Smooth muscle cell (in vitro differentiated cells): Measurements from ENCODE around the gene FAM240A. TPM values are rescaled to one million over a fixed set of nuclear protein-coding genes. Genes with fewer than 3 reads are reported as not detected.

Source experiments
- DNase-seq: peaks from one replicate; lab custom pipeline; 2025; ENCODE audit not compliant: unreplicated experiment; lab: John Stamatoyannopoulos, UW
- H2AFZ ChIP-seq: fragments of 200-600 bp; sonication (generic); 2 replicates; pipeline ENCODE4 v1.6.0; 2016; ENCODE audit warnings: antibody characterized with exemption, low read depth, mild to moderate bottlenecking
- H3F3A ChIP-seq: fragments of 200-600 bp; sonication (generic); 2 replicates; pipeline ENCODE4 v1.6.0; 2017; ENCODE audit warnings: antibody characterized with exemption, low read depth
- H3K27ac ChIP-seq: fragments of 200-600 bp; sonication (generic); 2 replicates; pipeline ENCODE4 v1.5.1; 2016; ENCODE audit warnings: low read depth, mild to moderate bottlenecking
- H3K27me3 ChIP-seq: fragments of 200-600 bp; sonication (generic); 2 replicates; pipeline ENCODE4 v1.6.1; 2016; ENCODE audit warnings: low read depth, mild to moderate bottlenecking
- H3K36me3 ChIP-seq: fragments of 200-600 bp; sonication (generic); 2 replicates; pipeline ENCODE4 v1.5.1; 2016; ENCODE audit warnings: low read depth
- H3K4me1 ChIP-seq: fragments of 200-600 bp; sonication (generic); 2 replicates; pipeline ENCODE4 v1.5.1; 2016; ENCODE audit warnings: low read depth
- H3K4me2 ChIP-seq: fragments of 200-600 bp; sonication (generic); 2 replicates; pipeline ENCODE4 v1.6.0; 2016; ENCODE audit warnings: mild to moderate bottlenecking
- H3K4me3 ChIP-seq: fragments of 200-600 bp; sonication (generic); 2 replicates; pipeline ENCODE4 v1.5.1; 2016; ENCODE audit warnings: mild to moderate bottlenecking
- H3K79me2 ChIP-seq: fragments of 200-600 bp; sonication (generic); 2 replicates; pipeline ENCODE4 v1.6.0; 2016; ENCODE audit warnings: low read depth, mild to moderate bottlenecking
- H3K9ac ChIP-seq: fragments of 200-600 bp; sonication (generic); 2 replicates; pipeline ENCODE4 v1.6.0; 2016; ENCODE audit warnings: low read depth
- H3K9me3 ChIP-seq: fragments of 200-600 bp; sonication (generic); replicated peaks from 2 replicates; pipeline ENCODE4 v1.5.1; 2016; ENCODE audit warnings: low read depth
- H4K20me1 ChIP-seq: fragments of 200-600 bp; sonication (generic); 2 replicates; pipeline ENCODE4 v1.6.0; 2016; ENCODE audit warnings: low read depth
- WGBS: methylation state at CpG from one replicate; pipeline ENCODE4 v1.1.7; 2016; ENCODE audit warnings: low lambda C conversion rate; 5-methylcytosine and 5-hydroxymethylcytosine counted together
- polyA plus RNA-seq: library from polyadenylated mRNA; unstranded; fragments of >200 nt; fragmentation: Nextera tagmentation; extraction: Ambion mirVana; gene quantifications from 2 replicates; pipeline ENCODE4 v1.2.1, GENCODE V29; 2016
- total RNA-seq: library from RNA; depleted of rRNA; stranded (reverse); fragments of >200 nt; gene quantifications from 2 replicates; pipeline ENCODE4 v1.2.3, GENCODE V29; 2014
- TF ChIP-seq, protein P1 (sequence below): fragments of 200-600 bp; sonication (generic); IDR thresholded peaks from 2 replicates; pipeline ENCODE4 v1.5.1; 2017; ENCODE audit warnings: borderline replicate concordance, mild to moderate bottlenecking, antibody characterized with exemption; ENCODE audit not compliant: insufficient read depth, poor library complexity, severe bottlenecking

The FAM240A gene
- total and polyA plus RNA-seq, 2 experiments from 2014 or later = not detected

DNA sequence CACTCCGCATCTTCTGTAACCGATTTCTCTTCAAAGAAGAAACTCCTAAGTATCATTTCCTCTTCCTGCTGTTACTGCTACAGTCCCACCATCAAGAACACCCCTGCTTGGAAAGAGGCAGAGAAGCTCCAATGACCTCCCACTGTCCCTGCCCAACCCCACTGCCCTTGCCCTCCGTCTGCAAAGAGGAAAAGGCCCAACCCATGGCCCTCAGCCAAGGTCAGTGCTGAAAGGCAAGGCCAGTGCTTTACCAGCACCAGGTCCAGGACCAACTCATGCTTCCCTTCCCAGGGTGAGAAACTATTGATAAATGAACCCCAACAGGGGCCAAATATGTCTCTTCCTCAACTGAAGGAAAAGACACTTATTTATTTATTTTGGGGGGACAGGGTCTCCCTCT, 22.5 kb downstream of the FAM240A start:
- 90% methylated on average over 3 of the region's 3 CpGs for WGBS

DNA sequence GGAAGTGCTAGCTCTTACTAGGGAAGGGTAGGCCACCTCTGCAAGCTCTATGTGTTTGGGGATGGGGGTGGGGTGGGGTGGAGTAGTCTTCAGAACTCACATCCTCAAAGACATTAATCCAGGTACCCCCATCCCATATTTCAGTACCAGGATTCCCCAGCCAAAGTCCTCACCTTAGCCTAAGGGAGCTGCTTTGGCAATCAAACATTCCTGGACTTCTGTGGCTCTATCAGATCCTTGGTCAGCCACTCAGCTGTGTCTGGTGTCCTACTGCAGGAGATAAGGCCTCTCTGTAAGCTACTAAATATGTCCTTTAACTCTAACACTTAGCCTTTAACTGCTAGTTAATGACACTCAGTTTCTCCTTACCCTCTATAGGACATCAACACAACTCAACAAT, 26.9 kb downstream of the FAM240A start:
- DNase-seq = no peak
- H3K9ac ChIP-seq = no peak overlapping the region
- no peak overlapping the region for H3K4me2 ChIP-seq
- no peak overlapping the region for H2AFZ ChIP-seq
- H3K27ac ChIP-seq = no peak overlapping the region
- H3K79me2 ChIP-seq = no peaks in the 10 kb centered on the region
- no peaks in the 10 kb centered on the region for H3K27me3 ChIP-seq
- TF ChIP-seq, protein P1, sequence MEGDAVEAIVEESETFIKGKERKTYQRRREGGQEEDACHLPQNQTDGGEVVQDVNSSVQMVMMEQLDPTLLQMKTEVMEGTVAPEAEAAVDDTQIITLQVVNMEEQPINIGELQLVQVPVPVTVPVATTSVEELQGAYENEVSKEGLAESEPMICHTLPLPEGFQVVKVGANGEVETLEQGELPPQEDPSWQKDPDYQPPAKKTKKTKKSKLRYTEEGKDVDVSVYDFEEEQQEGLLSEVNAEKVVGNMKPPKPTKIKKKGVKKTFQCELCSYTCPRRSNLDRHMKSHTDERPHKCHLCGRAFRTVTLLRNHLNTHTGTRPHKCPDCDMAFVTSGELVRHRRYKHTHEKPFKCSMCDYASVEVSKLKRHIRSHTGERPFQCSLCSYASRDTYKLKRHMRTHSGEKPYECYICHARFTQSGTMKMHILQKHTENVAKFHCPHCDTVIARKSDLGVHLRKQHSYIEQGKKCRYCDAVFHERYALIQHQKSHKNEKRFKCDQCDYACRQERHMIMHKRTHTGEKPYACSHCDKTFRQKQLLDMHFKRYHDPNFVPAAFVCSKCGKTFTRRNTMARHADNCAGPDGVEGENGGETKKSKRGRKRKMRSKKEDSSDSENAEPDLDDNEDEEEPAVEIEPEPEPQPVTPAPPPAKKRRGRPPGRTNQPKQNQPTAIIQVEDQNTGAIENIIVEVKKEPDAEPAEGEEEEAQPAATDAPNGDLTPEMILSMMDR = no peak
- H4K20me1 ChIP-seq = no peaks in the 10 kb centered on the region
- no peaks in the 10 kb centered on the region for H3K4me1 ChIP-seq
- H3K9me3 ChIP-seq = no peaks in the 10 kb centered on the region
- no peaks in the 10 kb centered on the region for H3F3A ChIP-seq
- no peak overlapping the region for H3K4me3 ChIP-seq
- H3K36me3 ChIP-seq = no peaks in the 10 kb centered on the region

More for the DNA sequence above, 22.5 kb downstream of the FAM240A start:
- Histone ChIP-seq H3K27ac (no peak overlapping the region), H3K36me3 (no peaks in the 10 kb centered on the region), H3K27me3 (no peaks in the 10 kb centered on the region), H3K4me3 (no peak overlapping the region), H3K4me2 (no peak overlapping the region), H2AFZ (no peak overlapping the region), H3K79me2 (no peaks in the 10 kb centered on the region), H3F3A (no peaks in the 10 kb centered on the region), H3K9me3 (no peaks in the 10 kb centered on the region), H4K20me1 (no peaks in the 10 kb centered on the region), H3K4me1 (no peaks in the 10 kb centered on the region), H3K9ac (no peak overlapping the region)
- TF ChIP-seq, protein P1 = no peak
- no peak for DNase-seq

GRCh38 chr3:46640927-46641326, 28.6 kb downstream of the FAM240A start:
- no peak for DNase-seq
- 38% methylated on average over 3 of the region's 3 CpGs for WGBS

GRCh38 chr3:46642971-46643370, 30.6 kb downstream of the FAM240A start:
- Histone ChIP-seq H3K9me3 (no peaks in the 10 kb centered on the region), H4K20me1 (no peaks in the 10 kb centered on the region), H3K79me2 (no peaks in the 10 kb centered on the region), H3K4me1 (no peaks in the 10 kb centered on the region), H3K36me3 (no peaks in the 10 kb centered on the region), H3K27me3 (no peaks in the 10 kb centered on the region), H3F3A (no peaks in the 10 kb centered on the region), H3K4me2 (no peak overlapping the region), H3K9ac (no peak overlapping the region), H2AFZ (no peak overlapping the region), H3K4me3 (no peak overlapping the region), H3K27ac (no peak overlapping the region)
- TF ChIP-seq, protein P1 = no peak
- DNase-seq = no peak
- WGBS = 69% methylated on average over 6 of the region's 6 CpGs

More at GRCh38 chr3:46640927-46641326, 28.6 kb downstream of the FAM240A start:
- Histone ChIP-seq H3K9ac (no peak overlapping the region), H3K36me3 (no peaks in the 10 kb centered on the region), H3K79me2 (no peaks in the 10 kb centered on the region), H2AFZ (no peak overlapping the region), H3K4me3 (no peak overlapping the region), H4K20me1 (no peaks in the 10 kb centered on the region), H3K27me3 (no peaks in the 10 kb centered on the region), H3K4me1 (no peaks in the 10 kb centered on the region), H3F3A (no peaks in the 10 kb centered on the region), H3K27ac (no peak overlapping the region), H3K4me2 (no peak overlapping the region), H3K9me3 (no peaks in the 10 kb centered on the region)
- TF ChIP-seq, protein P1 = no peak
